GM12878 (cell line): ENCODE measurements around the gene HSPA12A. TPM values are rescaled to one million over a fixed set of nuclear protein-coding genes. Genes with fewer than 3 reads are reported as not detected.

Experiments
- ATAC-seq: fragments of 200-7000 bp; cut with Tn5 transposase; 3 replicates; pipeline ENCODE4 v1.9.1; 2020; ENCODE audit warnings: mild to moderate bottlenecking, moderate library complexity
- BruUV-seq: library from RNA; stranded (reverse); fragments of 400-500 nt; replicated peaks from 2 replicates; lab custom pipeline; 2021; lab: Mats Ljungman, UMichigan
- CTCF ChIA-PET: fragments of 300-600 bp; sonication (Branson Sonifier 250); formaldehyde crosslinking; extraction: SDS; loops from one replicate; lab custom pipeline; 2021; ENCODE audit warnings: inconsistent platforms; lab: Yijun Ruan, JAX
- POLR2A ChIA-PET: fragments of 350-600 bp; formaldehyde crosslinking; extraction: SDS; loops from one replicate; lab custom pipeline; 2021; ENCODE audit warnings: inconsistent platforms; lab: Charles Lee
- RAD21 ChIA-PET: fragments of 300-600 bp; sonication (Branson Sonifier 250); formaldehyde crosslinking; loops from one replicate; lab custom pipeline; 2023; ENCODE audit warnings: antibody characterized with exemption; ENCODE audit not compliant: unreplicated experiment; lab: Charles Lee
- SMC1A ChIA-PET: fragments of 300-600 bp; sonication (Branson Sonifier 250); formaldehyde crosslinking; loops from one replicate; lab custom pipeline; 2023; ENCODE audit not compliant: unreplicated experiment, uncharacterized antibody; lab: Charles Lee
- DNase-seq: peaks from one replicate; pipeline ENCODE4 v3.0.0-alpha.2; 2011; ENCODE audit warnings: low read depth, low spot score
- FAIRE-seq: peaks from 3 replicates; lab custom pipeline; 2011; peaks lifted over from hg19 to GRCh38; lab: Jason Lieb, UNC
- H2AFZ ChIP-seq: 2 replicates; pipeline ENCODE4 v1.6.0; 2011; ENCODE audit warnings: low read depth, low read length, control low read depth; ENCODE audit not compliant: control insufficient read depth
- H3K27ac ChIP-seq: 2 replicates; pipeline ENCODE4 v1.5.1; 2011; ENCODE audit warnings: control low read depth; ENCODE audit not compliant: control insufficient read depth, insufficient read depth
- H3K27me3 ChIP-seq, 2 experiments: replicated peaks in 1 of 2; 2 replicates each; pipeline versions ENCODE4 v1.6.0 to v1.6.1; 2011; ENCODE audit warnings: low read length in 1 of 2; ENCODE audit not compliant: control insufficient read depth in 2 of 2, insufficient read depth in 2 of 2
- H3K36me3 ChIP-seq, 2 experiments: 2 replicates each; pipeline ENCODE4 v1.5.1; 2011; ENCODE audit warnings: low read length in 1 of 2; ENCODE audit not compliant: control insufficient read depth in 2 of 2, insufficient read depth in 2 of 2
- H3K4me1 ChIP-seq: 2 replicates; pipeline ENCODE4 v1.6.1; 2011; ENCODE audit warnings: mild to moderate bottlenecking, low read length, moderate library complexity, mixed read lengths; ENCODE audit not compliant: control insufficient read depth, insufficient read depth
- H3K4me2 ChIP-seq: 2 replicates; pipeline ENCODE4 v1.6.0; 2011; ENCODE audit warnings: control low read depth; ENCODE audit not compliant: control insufficient read depth, insufficient read depth
- H3K4me3 ChIP-seq: fragments of 200-600 bp; sonication (generic); 2 replicates; pipeline ENCODE4 v1.5.1; 2016
- H3K79me2 ChIP-seq: 2 replicates; pipeline ENCODE4 v1.6.0; 2011; ENCODE audit warnings: low read length; ENCODE audit not compliant: control insufficient read depth, insufficient read depth
- H3K9ac ChIP-seq: 2 replicates; pipeline ENCODE4 v1.8.0; 2011; ENCODE audit warnings: low read length, control low read depth, mixed read lengths; ENCODE audit not compliant: control insufficient read depth, insufficient read depth
- H3K9me3 ChIP-seq: replicated peaks from 3 replicates; pipeline ENCODE4 v1.5.1; 2011; ENCODE audit warnings: mild to moderate bottlenecking, low read length; ENCODE audit not compliant: control insufficient read depth, insufficient read depth
- H4K20me1 ChIP-seq: 2 replicates; pipeline ENCODE4 v1.6.0; 2011; ENCODE audit not compliant: control insufficient read depth, insufficient read depth
- MLLT1 ChIP-seq: fragments of 450-650 bp; IDR thresholded peaks from 2 replicates; pipeline ENCODE4 v1.6.1; 2016; ENCODE audit warnings: mild to moderate bottlenecking
- NBN ChIP-seq: fragments of 450-650 bp; IDR thresholded peaks from 2 replicates; pipeline ENCODE4 v1.6.1; 2016
- SMAD5 ChIP-seq: IDR thresholded peaks from 2 replicates; pipeline ENCODE4 v1.6.1; 2016; ENCODE audit warnings: antibody characterized with exemption, low read depth
- WGBS: methylation state at CpG from one replicate; pipeline ENCODE4 v1.1.6; 2016; ENCODE audit warnings: low lambda C conversion rate; ENCODE audit not compliant: insufficient replicate concordance, insufficient coverage; ENCODE audit errors: missing lambda C conversion rate; 5-methylcytosine and 5-hydroxymethylcytosine counted together
- in situ Hi-C: fragments of 300-500 bp; cut with MboI; formaldehyde crosslinking; loops from 9 replicates; pipeline ENCODE4 v1.14.3; 2018; ENCODE audit warnings: mixed read lengths
- intact Hi-C: fragments of 100-400 bp; cut with micrococcal nuclease; formaldehyde crosslinking; loops from one replicate; pipeline ENCODE4 v1.14.2; 2022; ENCODE audit not compliant: unreplicated experiment
- polyA plus RNA-seq, 11 experiments: library from polyadenylated mRNA; depleted of rRNA in 4 of 11; unstranded in 6 of 11; stranded (reverse) in 5 of 11; fragments of >200 nt; fragmentation: Nextera tagmentation in 4 of 11; fragmentation: Illumina TruSeq in 1 of 11; extraction: Ambion mirVana in 4 of 11; extraction: Trizol in 1 of 11; gene quantifications; 1 replicate in 1 of 11; 2 replicates in 10 of 11; pipeline versions ENCODE4 v1.2.1 to v1.2.3, GENCODE V29; 2011 to 2016; ENCODE audit warnings: inconsistent platforms in 2 of 11, missing spikeins in 2 of 11, low read depth in 1 of 11
- total RNA-seq, 4 experiments: library from RNA; depleted of rRNA in 3 of 4; stranded (reverse); fragments of >200 nt in 3 of 4; fragmentation: Illumina TruSeq in 1 of 4; extraction: Trizol in 1 of 4; gene quantifications; 2 replicates each; pipeline versions ENCODE4 v1.2.1 to v1.2.3, GENCODE V29; 2013 to 2021
- TF ChIP-seq, protein P1 (sequence below): fragments of 450-650 bp; IDR thresholded peaks from 2 replicates; pipeline ENCODE4 v1.6.1; 2018; ENCODE audit warnings: mild to moderate bottlenecking, low read depth, moderate library complexity; ENCODE audit not compliant: partially characterized antibody

HSPA12A gene
- total and polyA plus RNA-seq, 10 of the 15 experiments (the other 5 are each of a cell fraction or from before 2014, with no cell fraction given) = 0.90 to 20.2 (median 2.8) TPM

DNA sequence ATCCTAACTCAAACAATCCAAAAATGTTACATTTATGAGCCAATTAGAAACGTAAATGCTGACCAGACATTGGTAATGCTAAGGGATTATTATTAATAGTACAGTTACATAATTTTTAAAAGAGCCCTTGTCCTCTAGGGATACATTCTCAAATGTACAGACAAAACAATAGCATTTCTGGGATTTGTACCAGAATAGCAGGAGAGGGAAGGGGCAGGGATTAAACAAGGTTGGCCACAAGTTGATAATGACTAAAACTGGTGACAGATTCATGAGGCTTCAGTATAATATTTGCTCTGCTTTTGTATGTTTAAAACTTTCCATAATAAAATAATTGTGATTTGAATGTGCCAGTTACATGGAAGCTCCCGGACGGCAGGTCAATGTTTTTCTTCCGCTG is 27.0 kb downstream of the HSPA12A start:
- H3K4me2 ChIP-seq = no peak overlapping the region
- no peak for TF ChIP-seq SMAD5
- TF ChIP-seq, all 136 proteins: peak for 0
- WGBS = 28% methylated on average over 4 of the region's 4 CpGs
- no peaks in the 10 kb centered on the region; a peak in 4 of 4 replicates for H3K27me3 ChIP-seq
- intact Hi-C loops (no loop called here), in situ Hi-C loops (no loop called here)
- FAIRE-seq (no peak), DNase-seq (no peak), ATAC-seq (no peak)
- no peaks in the 10 kb centered on the region for H4K20me1 ChIP-seq
- no peak overlapping the region for H2AFZ ChIP-seq
- no peak overlapping the region for H3K27ac ChIP-seq
- CTCF ChIA-PET = no interaction called here
- no peaks in the 10 kb centered on the region for H3K79me2 ChIP-seq
- H3K9ac ChIP-seq = no peak overlapping the region
- RAD21 ChIA-PET = no interaction called here
- no TSS peak for BruUV-seq
- H3K9me3 ChIP-seq = no peaks in the 10 kb centered on the region
- H3K36me3 ChIP-seq = no peaks in the 10 kb centered on the region
- no peak overlapping the region for H3K4me3 ChIP-seq
- no peaks in the 10 kb centered on the region for H3K4me1 ChIP-seq
- POLR2A ChIA-PET = no interaction called here
- SMC1A ChIA-PET = no interaction called here

DNA sequence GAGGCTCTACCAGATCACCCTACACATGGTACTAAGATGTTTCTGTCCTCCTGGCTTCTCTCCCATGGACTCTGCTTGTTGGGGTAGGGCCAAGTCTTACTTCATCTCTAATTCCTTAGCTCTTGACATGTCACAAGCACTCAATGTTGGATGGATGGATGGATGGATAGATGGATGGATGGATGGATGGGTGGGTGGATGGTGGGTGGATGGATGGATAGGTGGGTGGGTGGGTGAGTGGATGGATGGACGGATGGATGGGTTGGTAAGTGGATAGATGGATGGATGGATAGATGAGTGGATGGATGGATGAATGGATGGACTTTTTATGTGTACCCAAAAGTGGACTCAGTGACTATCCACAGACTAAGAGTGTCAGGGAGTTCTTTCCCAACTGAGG is 28.5 kb downstream of the HSPA12A start:
- Histone ChIP-seq H3K36me3 (no peaks in the 10 kb centered on the region), H3K27me3 (no peaks in the 10 kb centered on the region; a peak in 3 of 4 replicates), H3K79me2 (no peaks in the 10 kb centered on the region), H3K4me3 (no peak overlapping the region), H4K20me1 (no peaks in the 10 kb centered on the region), H3K4me1 (no peaks in the 10 kb centered on the region), H2AFZ (no peak overlapping the region), H3K4me2 (no peak overlapping the region), H3K9ac (no peak overlapping the region), H3K27ac (no peak overlapping the region)
- DNase-seq (no peak), FAIRE-seq (no peak)
- WGBS = 0% methylated on average over 1 of the region's 1 CpG
- intact Hi-C loops = no loop called here
- RAD21 ChIA-PET = no interaction called here
- BruUV-seq = no TSS peak
- CTCF ChIA-PET = interaction anchor here (1.1 kb wide), 1 partner anchor 462 kb away, joined by 3 read pairs; no protein-coding TSS in a partner anchor
- POLR2A ChIA-PET = interaction anchor here (0.6 kb wide), 1 partner anchor 87 kb away, joined by 4 read pairs; no protein-coding TSS in a partner anchor
- no peak for TF ChIP-seq MLLT1
- TF ChIP-seq, protein P1, sequence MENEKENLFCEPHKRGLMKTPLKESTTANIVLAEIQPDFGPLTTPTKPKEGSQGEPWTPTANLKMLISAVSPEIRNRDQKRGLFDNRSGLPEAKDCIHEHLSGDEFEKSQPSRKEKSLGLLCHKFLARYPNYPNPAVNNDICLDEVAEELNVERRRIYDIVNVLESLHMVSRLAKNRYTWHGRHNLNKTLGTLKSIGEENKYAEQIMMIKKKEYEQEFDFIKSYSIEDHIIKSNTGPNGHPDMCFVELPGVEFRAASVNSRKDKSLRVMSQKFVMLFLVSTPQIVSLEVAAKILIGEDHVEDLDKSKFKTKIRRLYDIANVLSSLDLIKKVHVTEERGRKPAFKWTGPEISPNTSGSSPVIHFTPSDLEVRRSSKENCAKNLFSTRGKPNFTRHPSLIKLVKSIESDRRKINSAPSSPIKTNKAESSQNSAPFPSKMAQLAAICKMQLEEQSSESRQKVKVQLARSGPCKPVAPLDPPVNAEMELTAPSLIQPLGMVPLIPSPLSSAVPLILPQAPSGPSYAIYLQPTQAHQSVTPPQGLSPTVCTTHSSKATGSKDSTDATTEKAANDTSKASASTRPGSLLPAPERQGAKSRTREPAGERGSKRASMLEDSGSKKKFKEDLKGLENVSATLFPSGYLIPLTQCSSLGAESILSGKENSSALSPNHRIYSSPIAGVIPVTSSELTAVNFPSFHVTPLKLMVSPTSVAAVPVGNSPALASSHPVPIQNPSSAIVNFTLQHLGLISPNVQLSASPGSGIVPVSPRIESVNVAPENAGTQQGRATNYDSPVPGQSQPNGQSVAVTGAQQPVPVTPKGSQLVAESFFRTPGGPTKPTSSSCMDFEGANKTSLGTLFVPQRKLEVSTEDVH = no peak
- no peak for TF ChIP-seq NBN
- TF ChIP-seq, all 136 proteins: peak for 0
- in situ Hi-C loops = no loop called here
- SMC1A ChIA-PET = no interaction called here
- no peaks in the 10 kb centered on the region for H3K9me3 ChIP-seq
- no peak for ATAC-seq
